Osteoblast (primary cell): ENCODE data around the gene TPRG1L. TPM values are rescaled to one million over a fixed set of nuclear protein-coding genes. Genes with fewer than 3 reads are reported as not detected.

Source experiments
- DNase-seq: peaks from one replicate; pipeline ENCODE4 v3.0.0; 2011; ENCODE audit warnings: low spot score, mixed read lengths; ENCODE audit not compliant: insufficient read length; ENCODE audit errors: missing footprints
- H2AFZ ChIP-seq: 2 replicates; pipeline ENCODE4 v1.6.0; 2011; ENCODE audit warnings: mild to moderate bottlenecking, low read length
- H3K27ac ChIP-seq: 2 replicates; pipeline ENCODE4 v1.5.1; 2011; ENCODE audit warnings: mild to moderate bottlenecking, low read depth, low read length, moderate library complexity
- H3K27me3 ChIP-seq: 2 replicates; pipeline ENCODE4 v1.6.0; 2012; ENCODE audit warnings: mild to moderate bottlenecking, control low read depth, inconsistent platforms, low read length, moderate library complexity; ENCODE audit not compliant: insufficient read depth
- H3K36me3 ChIP-seq: 2 replicates; pipeline ENCODE4 v1.5.1; 2011; ENCODE audit warnings: mild to moderate bottlenecking, low read length, control low read depth, moderate library complexity; ENCODE audit not compliant: insufficient read depth
- H3K4me1 ChIP-seq: 2 replicates; pipeline ENCODE4 v1.5.1; 2011; ENCODE audit warnings: mild to moderate bottlenecking, low read length, control low read depth, moderate library complexity; ENCODE audit not compliant: insufficient read depth
- H3K4me2 ChIP-seq: 2 replicates; pipeline ENCODE4 v1.6.0; 2011; ENCODE audit warnings: mild to moderate bottlenecking, low read length; ENCODE audit not compliant: insufficient read depth
- H3K4me3 ChIP-seq: fragments of 200-600 bp; sonication (generic); 3 replicates; pipeline ENCODE4 v1.5.1; 2012; ENCODE audit warnings: mild to moderate bottlenecking, low read length, inconsistent platforms; ENCODE audit not compliant: insufficient read depth
- H3K79me2 ChIP-seq: 2 replicates; pipeline ENCODE4 v1.6.0; 2012; ENCODE audit warnings: mild to moderate bottlenecking, low read length, control low read depth, inconsistent platforms; ENCODE audit not compliant: insufficient read depth
- H3K9me3 ChIP-seq: 2 replicates; pipeline ENCODE4 v1.5.1; 2011; ENCODE audit warnings: low read depth, low read length, control low read depth
- H4K20me1 ChIP-seq: 2 replicates; pipeline ENCODE4 v1.6.0; 2012; ENCODE audit warnings: mild to moderate bottlenecking, low read length, control low read depth; ENCODE audit not compliant: insufficient read depth
- total RNA-seq: library from RNA; depleted of rRNA; stranded (reverse); fragments of >200 nt; gene quantifications from 2 replicates; pipeline ENCODE4 v1.2.3, GENCODE V29; 2012
- TF ChIP-seq, protein P1 (sequence below): IDR thresholded peaks from 2 replicates; pipeline ENCODE4 v1.5.1; 2011; ENCODE audit warnings: mild to moderate bottlenecking, low read depth, low read length, moderate library complexity; ENCODE audit errors: extremely low read depth

Gene TPRG1L
- total RNA-seq, 1 donor, result 35.8 TPM

DNA sequence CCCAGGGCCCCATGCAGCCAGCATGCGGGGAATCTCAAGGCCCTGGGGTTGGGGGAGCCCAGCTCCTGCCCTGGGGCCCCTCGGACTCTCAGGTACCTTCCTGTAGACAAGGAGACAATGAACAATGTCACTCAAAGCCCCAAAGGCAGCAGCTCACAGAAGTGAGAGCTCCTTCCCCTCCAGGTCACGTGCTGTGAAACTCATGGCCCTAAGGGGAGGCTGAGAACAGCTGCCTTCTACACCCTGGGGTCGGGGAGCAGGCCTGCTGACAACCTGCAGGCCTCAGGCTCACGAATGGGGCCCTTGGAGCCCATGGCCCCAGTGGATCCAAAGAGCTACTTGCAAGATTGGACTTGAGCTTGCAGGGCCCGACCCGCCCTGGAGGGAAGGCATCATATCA is 16.7 kb upstream of the TPRG1L start:
- H3K27ac ChIP-seq, result no peak overlapping the region
- TF ChIP-seq, protein P1, sequence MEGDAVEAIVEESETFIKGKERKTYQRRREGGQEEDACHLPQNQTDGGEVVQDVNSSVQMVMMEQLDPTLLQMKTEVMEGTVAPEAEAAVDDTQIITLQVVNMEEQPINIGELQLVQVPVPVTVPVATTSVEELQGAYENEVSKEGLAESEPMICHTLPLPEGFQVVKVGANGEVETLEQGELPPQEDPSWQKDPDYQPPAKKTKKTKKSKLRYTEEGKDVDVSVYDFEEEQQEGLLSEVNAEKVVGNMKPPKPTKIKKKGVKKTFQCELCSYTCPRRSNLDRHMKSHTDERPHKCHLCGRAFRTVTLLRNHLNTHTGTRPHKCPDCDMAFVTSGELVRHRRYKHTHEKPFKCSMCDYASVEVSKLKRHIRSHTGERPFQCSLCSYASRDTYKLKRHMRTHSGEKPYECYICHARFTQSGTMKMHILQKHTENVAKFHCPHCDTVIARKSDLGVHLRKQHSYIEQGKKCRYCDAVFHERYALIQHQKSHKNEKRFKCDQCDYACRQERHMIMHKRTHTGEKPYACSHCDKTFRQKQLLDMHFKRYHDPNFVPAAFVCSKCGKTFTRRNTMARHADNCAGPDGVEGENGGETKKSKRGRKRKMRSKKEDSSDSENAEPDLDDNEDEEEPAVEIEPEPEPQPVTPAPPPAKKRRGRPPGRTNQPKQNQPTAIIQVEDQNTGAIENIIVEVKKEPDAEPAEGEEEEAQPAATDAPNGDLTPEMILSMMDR, result no peak
- no peaks in the 10 kb centered on the region for H4K20me1 ChIP-seq
- H3K27me3 ChIP-seq, result peaks cover 30% of the 10 kb centered on the region
- DNase-seq, result peak; percentile 76
- peaks cover under 1% of the 10 kb centered on the region for H3K4me1 ChIP-seq
- H3K4me3 ChIP-seq, result no peak overlapping the region
- H3K79me2 ChIP-seq, result no peaks in the 10 kb centered on the region
- no peaks in the 10 kb centered on the region for H3K36me3 ChIP-seq
- H3K9me3 ChIP-seq, result no peaks in the 10 kb centered on the region
- no peak overlapping the region for H3K4me2 ChIP-seq
- H2AFZ ChIP-seq, result no peak overlapping the region

DNA sequence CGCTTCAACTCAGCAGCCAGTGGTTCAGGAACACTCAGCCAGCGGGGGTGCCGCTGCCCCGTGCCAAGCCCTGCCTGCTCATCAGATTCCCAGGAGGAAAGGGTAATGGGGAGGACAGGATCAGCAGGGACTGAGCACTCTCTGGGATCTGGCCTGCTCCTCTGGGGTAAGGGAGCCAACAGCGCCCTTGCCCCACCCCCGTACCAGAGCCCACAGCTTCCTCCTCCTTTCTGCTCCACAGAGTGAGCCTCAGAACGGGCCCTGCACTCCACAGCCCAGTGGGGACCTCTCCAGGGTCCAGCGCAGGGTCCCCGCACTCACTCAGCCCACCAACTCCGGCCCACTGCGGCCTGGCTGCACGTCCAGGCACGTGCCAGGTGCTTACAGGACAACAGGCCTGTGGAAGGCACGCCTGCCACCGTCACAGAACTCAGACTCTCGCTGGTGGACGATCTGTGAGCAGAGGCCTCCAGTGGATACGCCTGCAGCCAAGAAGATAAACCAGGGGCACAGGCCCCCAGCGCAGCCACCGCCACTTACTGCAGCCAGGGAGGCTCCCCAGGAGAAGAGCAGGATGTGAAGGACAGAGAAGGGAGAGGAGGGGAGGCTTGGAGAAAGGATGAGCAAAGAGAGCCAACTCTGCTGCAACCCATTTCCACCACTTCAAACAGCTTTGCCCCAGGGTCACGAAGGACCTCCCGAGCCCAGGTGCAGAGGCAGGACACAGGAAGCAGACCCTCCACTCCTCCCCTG is 15.6 kb upstream of the TPRG1L start:
- no peak overlapping the region for H3K4me2 ChIP-seq
- no peaks in the 10 kb centered on the region for H3K36me3 ChIP-seq
- DNase-seq, result peak; percentile 93
- no peaks in the 10 kb centered on the region for H3K79me2 ChIP-seq
- no peaks in the 10 kb centered on the region for H3K9me3 ChIP-seq
- peaks cover 6% of the 10 kb centered on the region for H3K4me1 ChIP-seq
- H3K4me3 ChIP-seq, result no peak overlapping the region
- peaks cover 30% of the 10 kb centered on the region for H3K27me3 ChIP-seq
- no peaks in the 10 kb centered on the region for H4K20me1 ChIP-seq
- TF ChIP-seq, protein P1, result no peak
- H2AFZ ChIP-seq, result no peak overlapping the region
- H3K27ac ChIP-seq, result no peak overlapping the region

DNA sequence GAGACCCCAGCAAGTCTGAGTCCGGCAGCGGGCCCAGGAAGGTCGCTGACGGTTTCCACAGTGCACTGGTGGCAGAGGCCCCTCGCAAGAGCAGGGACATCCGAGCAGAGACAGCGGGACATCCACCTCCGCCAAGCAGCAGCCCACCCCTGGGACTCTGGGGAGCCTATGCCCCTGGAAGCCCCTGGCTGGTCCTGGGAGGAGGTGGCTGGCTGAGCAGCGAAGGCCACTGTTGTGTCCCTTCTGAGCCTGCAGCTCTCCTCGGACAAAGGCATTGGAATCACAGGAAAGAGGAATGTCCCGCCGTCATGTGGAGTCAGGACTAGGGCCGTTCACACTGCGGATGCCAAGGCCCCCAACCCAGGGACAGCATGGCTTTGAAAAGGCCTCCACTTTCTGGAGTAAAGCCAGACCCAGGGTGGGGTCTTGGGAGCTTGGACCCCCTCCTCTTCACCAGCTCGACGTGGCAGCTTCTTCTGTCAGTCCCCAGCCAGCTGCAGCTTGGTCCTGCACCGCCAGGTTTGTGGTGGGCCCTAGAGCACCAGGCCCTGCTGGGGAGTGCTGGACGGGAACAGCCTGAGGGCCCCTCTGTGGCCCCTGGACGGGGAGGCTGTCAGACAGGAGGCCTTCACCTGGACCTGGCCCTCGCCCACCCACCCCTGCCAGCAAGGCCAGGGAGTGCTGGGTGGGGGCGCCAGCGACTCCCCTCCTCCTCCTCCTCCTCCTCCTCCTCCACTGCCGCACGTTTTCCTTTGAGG is 14.9 kb upstream of the TPRG1L start:
- peaks cover 6% of the 10 kb centered on the region for H3K4me1 ChIP-seq

More for the DNA sequence above, 14.9 kb upstream of the TPRG1L start:
- TF ChIP-seq, protein P1, result no peak
- Histone ChIP-seq H3K27me3 (peaks cover 30% of the 10 kb centered on the region), H3K4me3 (no peak overlapping the region), H4K20me1 (no peaks in the 10 kb centered on the region), H3K36me3 (no peaks in the 10 kb centered on the region), H2AFZ (no peak overlapping the region), H3K27ac (no peak overlapping the region), H3K4me2 (no peak overlapping the region), H3K79me2 (no peaks in the 10 kb centered on the region), H3K9me3 (no peaks in the 10 kb centered on the region)
- peak; percentile 88 for DNase-seq
